Occipital lobe (tissue), 2 donors: ENCODE measurements around the gene RASEF. TPM values are rescaled to one million over a fixed set of nuclear protein-coding genes. Genes with fewer than 3 reads are reported as not detected.
"Not testable (repeated sequence)": the region's sequence is repeated elsewhere in the genome, so short reads cannot be mapped to it uniquely, and the experiment has no call there.

ENCODE experiments used
- DNase-seq: peaks from one replicate; lab custom pipeline; 2025; lab: John Stamatoyannopoulos, UW
- total RNA-seq: library from RNA; depleted of rRNA; stranded (reverse); fragments of >200 nt; gene quantifications from one replicate; pipeline ENCODE4 v1.2.3, GENCODE V29; 2014

Gene RASEF
- 0.31 TPM for total RNA-seq

DNA sequence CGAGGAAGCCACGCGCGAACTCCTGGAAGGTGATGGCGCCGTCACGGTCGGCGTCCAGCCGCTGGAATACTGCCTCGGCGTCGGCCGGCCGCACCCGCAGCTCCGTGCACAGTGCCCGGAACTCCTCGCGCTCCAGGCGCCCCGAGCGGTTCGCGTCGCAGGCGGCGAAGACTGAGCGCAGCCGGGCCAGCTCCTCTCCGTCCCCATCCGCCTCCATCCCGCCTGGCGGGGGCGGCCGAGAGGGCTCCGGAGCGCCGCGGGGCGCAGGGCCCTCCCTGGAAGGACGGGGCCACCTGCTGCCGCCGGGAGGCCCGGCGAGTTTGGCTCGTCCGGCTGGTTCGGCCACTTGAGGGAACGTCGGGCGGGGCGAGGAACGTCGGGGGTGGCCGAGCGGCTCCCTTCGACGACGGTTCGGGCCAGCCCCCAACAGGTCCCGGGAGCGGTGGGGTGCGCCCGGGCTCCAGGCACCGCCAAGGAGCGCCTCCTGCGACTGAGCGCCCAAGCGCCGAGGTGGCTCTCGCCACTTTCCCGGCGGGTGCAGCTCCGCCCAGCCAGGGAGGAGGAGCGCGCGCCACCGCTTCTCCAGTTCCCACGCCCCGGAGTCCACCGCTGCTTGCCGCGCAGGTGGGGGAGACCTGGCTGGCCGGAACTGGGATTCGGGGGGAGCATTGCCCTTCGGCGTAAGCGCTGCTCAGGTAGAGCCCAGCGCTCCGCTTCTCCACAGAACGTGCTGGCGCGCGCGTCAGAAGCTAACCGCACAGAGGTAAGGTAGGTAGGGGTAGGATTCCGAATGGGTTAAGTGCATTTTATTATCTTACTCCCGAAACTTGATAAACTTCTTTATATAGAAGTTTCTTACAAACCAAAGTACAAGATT lies at the start of gene RASEF:
Gene RASEF (minus strand): TSS at position 492 of the 877 bp plus-strand sequence. CDS start 275 bp downstream, at position 217.
- DNase-seq: no peak

DNA sequence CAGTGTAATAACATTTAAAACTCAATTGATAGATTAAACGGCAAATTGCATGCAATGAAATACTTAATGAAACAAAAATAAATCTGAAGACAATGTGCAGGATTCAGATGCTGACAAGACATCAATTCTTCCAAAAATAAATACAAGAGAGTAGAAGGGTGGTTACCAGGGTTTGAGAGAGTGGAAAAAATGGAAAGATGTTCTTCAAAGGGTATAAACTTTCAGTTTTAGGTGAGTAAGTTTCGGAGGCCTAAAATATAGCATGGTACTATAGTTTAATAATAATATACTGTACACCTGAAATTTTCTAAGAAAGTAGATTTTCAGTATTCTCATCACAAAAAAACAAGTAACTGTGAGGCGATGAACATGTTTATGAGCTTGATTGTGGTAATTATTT lies 48.2 kb upstream of the RASEF start:
- DNase-seq: no peak

- DNase-seq: no peak
Observed at GRCh38 chr9:83109296-83109695, 46.4 kb upstream of the RASEF start.

DNA sequence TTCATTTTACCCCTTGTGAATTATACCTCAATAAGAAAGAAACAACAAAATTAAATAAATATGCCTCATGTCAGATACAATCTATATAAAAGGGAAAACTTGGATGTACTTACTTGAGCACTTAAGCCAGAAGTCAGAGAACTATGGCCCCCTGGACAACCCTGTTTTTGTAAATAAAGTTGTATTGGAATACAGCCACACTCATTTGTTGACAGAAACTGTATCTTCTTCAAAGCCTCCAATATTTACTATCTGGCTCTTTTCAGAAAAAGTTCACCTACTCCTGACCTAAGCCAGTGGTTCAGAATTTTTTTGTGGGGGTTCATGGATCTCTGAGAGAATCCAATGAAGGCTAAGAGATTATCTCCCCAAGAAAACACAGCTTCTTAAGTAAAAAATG lies 45.3 kb upstream of the RASEF start:
- no peak for DNase-seq

DNA sequence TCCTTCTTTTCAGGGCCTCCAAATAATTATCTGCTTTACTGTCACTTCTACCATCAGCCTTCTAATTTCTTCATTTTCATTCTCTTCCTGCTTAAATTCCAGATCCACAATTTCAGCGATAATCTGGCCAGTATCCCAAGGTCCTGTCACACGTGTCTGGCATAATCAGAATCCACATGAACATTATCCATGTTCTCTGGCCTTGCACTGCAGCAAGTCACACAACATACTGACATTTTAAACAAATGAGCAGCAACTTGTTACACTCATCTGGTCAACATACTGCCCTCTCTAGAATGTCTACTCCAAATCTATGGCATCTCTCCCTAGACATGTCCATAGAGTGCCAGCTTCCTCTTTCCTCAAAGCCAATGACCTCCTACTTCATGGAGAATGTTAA lies 43.8 kb upstream of the RASEF start:
- DNase-seq: no peak

GRCh38 chr9:83106263-83106662 lies 43.3 kb upstream of the RASEF start:
- no peak for DNase-seq

GRCh38 chr9:83097633-83098032 lies 34.7 kb upstream of the RASEF start:
- DNase-seq: no peak

GRCh38 chr9:83093311-83093710 lies 30.4 kb upstream of the RASEF start:
- DNase-seq: not testable (repeated sequence)

DNA sequence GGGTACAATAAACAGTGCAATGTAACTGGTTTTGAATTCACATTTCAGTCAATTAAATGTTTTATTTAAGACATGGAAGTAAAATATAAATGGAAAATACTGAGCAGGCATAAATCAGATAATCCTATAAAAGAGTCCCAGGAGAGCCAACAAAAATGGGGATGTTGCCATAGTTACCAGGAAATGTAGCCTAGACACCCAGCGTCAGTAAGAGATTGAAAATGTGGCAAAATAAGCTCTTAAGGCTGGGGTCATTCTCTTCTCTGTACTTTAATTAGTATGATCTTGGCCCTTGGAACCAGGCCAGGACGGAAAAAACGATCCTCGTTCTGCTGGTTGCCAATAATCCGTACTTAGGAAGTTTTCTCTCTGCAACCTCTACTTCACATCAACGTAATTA lies 18.9 kb upstream of the RASEF start:
- DNase-seq: no peak

- no peak for DNase-seq
Observed at GRCh38 chr9:83081010-83081409, 18.1 kb upstream of the RASEF start.

GRCh38 chr9:83075932-83076331 lies 13.0 kb upstream of the RASEF start:
- not testable (repeated sequence) for DNase-seq

DNA sequence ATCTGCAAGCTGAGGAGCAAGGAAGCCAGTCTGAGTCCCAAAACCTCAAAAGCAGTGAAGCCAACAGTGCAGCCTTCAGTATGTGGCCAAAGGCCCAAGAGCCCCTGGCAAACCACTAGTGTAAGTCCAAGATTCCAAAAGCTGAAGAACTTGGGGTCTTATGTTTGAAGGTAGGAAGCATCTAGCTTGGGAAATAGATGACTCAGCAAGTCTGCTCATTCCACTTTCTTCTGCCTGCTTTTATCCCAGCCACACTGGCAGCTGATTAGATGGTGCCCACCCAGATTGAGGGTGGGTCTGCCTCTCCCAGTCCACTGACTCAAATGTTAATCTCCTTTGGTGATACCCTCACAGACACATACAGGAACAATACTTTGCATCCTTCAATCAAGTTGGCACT lies 9.6 kb upstream of the RASEF start:
- DNase-seq: not testable (repeated sequence)

DNA sequence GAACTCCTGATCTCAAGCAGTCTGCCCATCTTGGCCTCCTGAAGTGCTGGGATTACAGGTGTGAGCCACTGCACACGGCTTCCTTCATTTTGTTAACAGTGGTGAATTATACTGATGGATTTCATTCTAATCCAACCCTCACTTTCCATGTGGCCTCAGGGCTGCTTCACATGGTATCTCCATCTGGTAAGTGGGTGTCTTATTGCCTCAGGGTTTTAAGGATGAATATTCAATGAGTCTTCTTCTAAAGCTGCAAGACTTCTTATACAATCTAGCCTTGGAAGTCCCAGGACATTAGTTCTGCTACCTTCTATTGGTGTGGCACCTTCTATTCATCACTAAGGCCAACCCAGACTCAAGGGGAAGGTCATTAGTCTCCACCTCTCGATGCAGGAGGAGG lies 8.7 kb upstream of the RASEF start:
- no peak for DNase-seq

- DNase-seq: no peak
Observed at GRCh38 chr9:83070261-83070660, 7.3 kb upstream of the RASEF start.

GRCh38 chr9:83069651-83070050 lies 6.7 kb upstream of the RASEF start:
- DNase-seq: no peak

- no peak for DNase-seq
Observed at GRCh38 chr9:83068414-83068813, 5.5 kb upstream of the RASEF start.

GRCh38 chr9:83067579-83067978 lies 4.6 kb upstream of the RASEF start:
- no peak for DNase-seq

DNA sequence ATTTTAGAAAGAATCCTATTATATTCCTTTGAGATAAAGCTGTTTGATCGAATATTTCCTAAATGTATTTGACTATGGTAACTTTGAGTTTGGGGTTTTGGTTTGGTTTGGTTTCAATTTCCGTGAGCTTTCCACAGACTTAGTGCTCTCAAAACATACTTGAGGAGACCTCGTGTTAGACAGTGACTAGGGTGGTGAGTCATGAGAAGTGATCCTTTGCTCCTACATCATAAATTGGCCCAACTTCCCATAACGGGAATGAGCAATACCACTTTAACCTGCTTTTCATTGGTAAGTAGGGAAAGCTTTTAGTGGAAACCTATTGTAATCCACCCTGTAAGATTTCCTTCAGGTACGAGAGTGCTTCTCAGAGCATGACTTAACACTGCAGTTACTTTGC lies 3.8 kb upstream of the RASEF start:
- no peak for DNase-seq

DNA sequence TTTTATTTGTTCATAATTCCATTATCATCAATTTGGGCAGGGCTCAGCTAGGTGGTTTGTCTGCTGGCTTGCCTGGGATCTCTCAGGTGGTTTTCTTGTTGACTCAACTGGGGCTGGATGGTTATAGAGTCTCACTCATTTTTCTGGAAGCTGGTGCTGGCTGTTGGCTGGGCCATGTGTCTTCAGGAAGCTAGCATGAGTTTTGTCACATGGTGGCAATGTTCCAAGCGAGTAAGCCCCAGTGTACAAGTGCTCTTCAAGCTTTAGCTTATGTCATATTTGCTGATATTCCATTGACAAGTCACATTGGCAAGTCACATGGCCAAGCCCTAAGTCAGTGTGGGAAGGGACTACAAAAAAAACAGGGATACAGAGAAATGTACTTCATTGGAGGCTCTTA lies 2.3 kb upstream of the RASEF start:
- no peak for DNase-seq

DNA sequence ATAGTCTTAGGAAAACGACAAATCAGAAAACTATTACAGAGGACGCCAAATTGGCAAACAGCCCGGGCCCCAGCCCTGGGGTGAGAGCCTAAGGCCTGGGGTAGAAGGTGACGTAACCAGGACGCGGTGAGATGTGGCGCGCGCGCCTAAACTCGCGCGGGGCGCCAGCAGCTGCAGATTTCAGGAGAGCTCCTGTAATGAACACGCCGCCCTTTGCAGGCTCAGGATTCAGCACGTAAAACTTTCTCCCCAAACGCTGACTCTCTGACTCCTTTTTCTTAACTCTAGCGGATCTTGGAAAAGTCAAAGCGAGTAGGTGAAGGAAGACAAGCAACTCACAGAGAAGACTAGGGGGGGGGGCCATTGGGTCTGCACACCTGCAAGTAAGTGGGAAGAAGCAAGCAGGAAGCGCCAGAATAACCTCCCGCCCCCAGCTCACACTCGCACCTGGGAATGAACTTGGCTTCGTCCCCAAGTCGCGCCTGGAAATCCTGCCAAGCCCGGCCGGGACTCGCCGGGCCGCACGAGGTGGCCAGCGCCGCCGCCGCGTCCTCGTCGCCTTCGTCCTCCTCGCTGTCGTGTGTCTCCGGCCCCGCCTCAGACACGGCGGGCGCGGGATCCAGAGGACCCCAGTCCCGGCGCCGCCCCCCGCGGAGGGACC lies 822 bp downstream of the RASEF start:
- no peak for DNase-seq

DNA sequence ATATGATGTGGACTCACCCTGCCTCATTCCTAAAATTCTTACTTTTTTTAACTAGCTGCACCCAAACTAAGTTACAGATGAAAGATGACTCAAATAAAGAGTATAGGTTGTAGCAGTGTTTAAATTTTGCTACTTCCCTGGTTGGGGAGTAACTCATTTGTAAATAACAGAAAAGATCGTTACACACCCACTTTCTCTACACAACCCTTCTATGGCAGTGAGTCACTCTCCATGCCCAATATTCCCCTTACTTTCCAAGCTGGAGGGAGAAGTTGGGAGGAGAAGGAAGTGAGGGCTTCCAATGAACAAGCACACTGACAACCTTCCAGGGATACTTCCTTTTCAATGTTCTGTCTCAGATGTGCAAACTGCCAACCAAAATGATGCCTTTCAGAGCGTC lies 1.9 kb downstream of the RASEF start:
- no peak for DNase-seq

- DNase-seq: no peak
Observed at GRCh38 chr9:83060556-83060955, 2.4 kb downstream of the RASEF start.

DNA sequence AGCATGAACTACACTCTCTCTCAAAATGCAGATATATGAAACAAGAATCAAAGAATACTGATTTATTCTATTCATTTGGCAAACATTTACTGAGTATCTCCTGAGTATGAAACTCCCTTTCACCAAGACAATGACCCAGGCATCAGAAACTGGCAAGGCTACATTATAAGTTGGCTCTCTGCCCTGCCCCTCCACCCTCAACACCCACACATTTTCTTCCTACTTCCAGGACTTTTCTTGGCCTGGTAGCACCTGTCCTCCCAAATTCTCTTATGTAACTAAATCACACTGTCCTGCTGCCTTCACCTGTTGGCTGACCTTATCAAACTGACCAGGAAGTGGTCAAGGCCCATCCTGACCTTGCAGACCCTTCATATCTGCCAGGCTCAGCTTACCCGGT lies 3.5 kb downstream of the RASEF start:
- DNase-seq: no peak
